Activated CD4-positive, CD25-positive, alpha-beta regulatory T cell treated with anti-CD3 and anti-CD28 coated beads, Interleukin-2, amount 50 U/mL, for 72 hours (primary cell): ENCODE data around the gene THEM4.

ENCODE experiments used
- DNase-seq: peaks from one replicate; pipeline ENCODE4 v3.0.0; 2021

THEM4 gene

GRCh38 chr1:151909167-151910149, at the start of gene THEM4:
THEM4 (minus strand) TSS chr1:151909511; CDS start chr1:151909458, 53 bp downstream.
- peak; percentile 97 for DNase-seq

GRCh38 chr1:151958959-151959358, 49.6 kb upstream of the THEM4 start:
- no peak for DNase-seq

GRCh38 chr1:151956957-151957497, 47.7 kb upstream of the THEM4 start:
- DNase-seq: no peak

GRCh38 chr1:151953409-151954094, 44.2 kb upstream of the THEM4 start:
- no peak for DNase-seq

GRCh38 chr1:151952811-151953210, 43.5 kb upstream of the THEM4 start:
- DNase-seq: no peak

- no peak for DNase-seq
These were observed 40.3 kb upstream of the THEM4 start for GRCh38 chr1:151949371-151950193.

- DNase-seq: no peak
These were observed 39.2 kb upstream of the THEM4 start for GRCh38 chr1:151948506-151948905.

GRCh38 chr1:151947140-151947539, 37.8 kb upstream of the THEM4 start:
- no peak for DNase-seq

GRCh38 chr1:151945725-151946722, 36.7 kb upstream of the THEM4 start:
- peak; percentile 55 for DNase-seq

- DNase-seq: no peak
These were observed 35.7 kb upstream of the THEM4 start for GRCh38 chr1:151944857-151945575.

GRCh38 chr1:151944126-151944856, 35.0 kb upstream of the THEM4 start:
- no peak for DNase-seq

GRCh38 chr1:151943591-151943990, 34.3 kb upstream of the THEM4 start:
- DNase-seq: no peak

- no peak for DNase-seq
These were observed 33.6 kb upstream of the THEM4 start for GRCh38 chr1:151942882-151943281.

GRCh38 chr1:151940541-151940940, 31.2 kb upstream of the THEM4 start:
- DNase-seq: no peak

GRCh38 chr1:151939779-151940178, 30.5 kb upstream of the THEM4 start:
- no peak for DNase-seq

- no peak for DNase-seq
These were observed 29.8 kb upstream of the THEM4 start for GRCh38 chr1:151939141-151939540.

GRCh38 chr1:151936653-151937052, 27.3 kb upstream of the THEM4 start:
- no peak for DNase-seq

GRCh38 chr1:151935894-151936602, 26.7 kb upstream of the THEM4 start:
- DNase-seq: no peak

GRCh38 chr1:151935154-151935553, 25.8 kb upstream of the THEM4 start:
- no peak for DNase-seq
